D721Med (cell line): ENCODE results near the gene KCNK4.

Source experiments
- DNase-seq: peaks from one replicate; pipeline ENCODE4 v3.0.0; 2011; ENCODE audit warnings: low spot score; ENCODE audit not compliant: insufficient read length
- FAIRE-seq: peaks from 2 replicates; lab custom pipeline; 2011; peaks lifted over from hg19 to GRCh38; lab: Jason Lieb, UNC
- CTCF ChIP-seq: IDR thresholded peaks from 2 replicates; pipeline ENCODE4 v1.5.1; 2012; ENCODE audit warnings: mild to moderate bottlenecking, control low read depth; ENCODE audit not compliant: insufficient read depth; ENCODE audit errors: missing control alignments

The KCNK4 gene

GRCh38 chr11:64343767-64344559, 52.9 kb downstream of the KCNK4 start:
- TF ChIP-seq CTCF: peak; percentile 18
- DNase-seq: peak; percentile 79
- FAIRE-seq: no peak

GRCh38 chr11:64344787-64345186, 53.7 kb downstream of the KCNK4 start:
- FAIRE-seq: no peak
- no peak for DNase-seq
- TF ChIP-seq CTCF: no peak

GRCh38 chr11:64347193-64347867, 56.2 kb downstream of the KCNK4 start:
- FAIRE-seq (no peak), DNase-seq (no peak)
- no peak for TF ChIP-seq CTCF

GRCh38 chr11:64348383-64349024, 57.4 kb downstream of the KCNK4 start:
- FAIRE-seq (no peak), DNase-seq (no peak)
- TF ChIP-seq CTCF: no peak

- no peak for DNase-seq
- FAIRE-seq: no peak
- no peak for TF ChIP-seq CTCF
Measured at GRCh38 chr11:64349025-64349387, 57.9 kb downstream of the KCNK4 start.

GRCh38 chr11:64349404-64349803, 58.3 kb downstream of the KCNK4 start:
- no peak for TF ChIP-seq CTCF
- no peak for FAIRE-seq
- no peak for DNase-seq
